C4-2B (cell line): Measurements from ENCODE around the gene ZNF229.

ENCODE experiments used
- ZFX ChIP-seq: fragments of 450-650 bp; IDR thresholded peaks from 2 replicates; pipeline ENCODE4 v1.6.1; 2017
- TF ChIP-seq, protein P1 (sequence below): fragments of 450-650 bp; conservative IDR thresholded peaks from 2 replicates; pipeline ENCODE4 v1.5.1; 2017; ENCODE audit warnings: mild to moderate bottlenecking

GRCh38 chr19:44451687-44452086, 3.4 kb upstream of the ZNF229 start:
- TF ChIP-seq, protein P1, sequence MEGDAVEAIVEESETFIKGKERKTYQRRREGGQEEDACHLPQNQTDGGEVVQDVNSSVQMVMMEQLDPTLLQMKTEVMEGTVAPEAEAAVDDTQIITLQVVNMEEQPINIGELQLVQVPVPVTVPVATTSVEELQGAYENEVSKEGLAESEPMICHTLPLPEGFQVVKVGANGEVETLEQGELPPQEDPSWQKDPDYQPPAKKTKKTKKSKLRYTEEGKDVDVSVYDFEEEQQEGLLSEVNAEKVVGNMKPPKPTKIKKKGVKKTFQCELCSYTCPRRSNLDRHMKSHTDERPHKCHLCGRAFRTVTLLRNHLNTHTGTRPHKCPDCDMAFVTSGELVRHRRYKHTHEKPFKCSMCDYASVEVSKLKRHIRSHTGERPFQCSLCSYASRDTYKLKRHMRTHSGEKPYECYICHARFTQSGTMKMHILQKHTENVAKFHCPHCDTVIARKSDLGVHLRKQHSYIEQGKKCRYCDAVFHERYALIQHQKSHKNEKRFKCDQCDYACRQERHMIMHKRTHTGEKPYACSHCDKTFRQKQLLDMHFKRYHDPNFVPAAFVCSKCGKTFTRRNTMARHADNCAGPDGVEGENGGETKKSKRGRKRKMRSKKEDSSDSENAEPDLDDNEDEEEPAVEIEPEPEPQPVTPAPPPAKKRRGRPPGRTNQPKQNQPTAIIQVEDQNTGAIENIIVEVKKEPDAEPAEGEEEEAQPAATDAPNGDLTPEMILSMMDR, result no peak
- no peak for TF ChIP-seq ZFX
